WTC11 (cell line): ENCODE results near the gene NELL1.

ENCODE experiments used
- ATF2 ChIP-seq: sonication (generic); formaldehyde crosslinking; IDR thresholded peaks from 2 replicates; pipeline ENCODE4 v1.8.1; 2022; ENCODE audit warnings: low read depth, missing genetic modification reagents, borderline replicate concordance
- CREM ChIP-seq: sonication (generic); formaldehyde crosslinking; IDR thresholded peaks from 2 replicates; pipeline ENCODE4 v1.8.1; 2022; ENCODE audit warnings: mild to moderate bottlenecking, missing genetic modification reagents, moderate library complexity
- GABPB1 ChIP-seq: sonication (generic); formaldehyde crosslinking; IDR thresholded peaks from 2 replicates; pipeline ENCODE4 v1.8.1; 2023; ENCODE audit warnings: mild to moderate bottlenecking, missing genetic modification reagents
- TP53 ChIP-seq: sonication (generic); formaldehyde crosslinking; IDR thresholded peaks from 2 replicates; pipeline ENCODE4 v1.8.1; 2023; ENCODE audit warnings: mild to moderate bottlenecking, missing genetic modification reagents
- ZNF512 ChIP-seq: sonication (generic); formaldehyde crosslinking; IDR thresholded peaks from 2 replicates; pipeline ENCODE4 v1.8.1; 2022; ENCODE audit warnings: missing genetic modification reagents, borderline replicate concordance
- TF ChIP-seq, protein P1 (sequence below): fragments of 200-600 bp; IDR thresholded peaks from 2 replicates; pipeline ENCODE4 v1.8.0; 2022; ENCODE audit warnings: antibody characterized with exemption

DNA sequence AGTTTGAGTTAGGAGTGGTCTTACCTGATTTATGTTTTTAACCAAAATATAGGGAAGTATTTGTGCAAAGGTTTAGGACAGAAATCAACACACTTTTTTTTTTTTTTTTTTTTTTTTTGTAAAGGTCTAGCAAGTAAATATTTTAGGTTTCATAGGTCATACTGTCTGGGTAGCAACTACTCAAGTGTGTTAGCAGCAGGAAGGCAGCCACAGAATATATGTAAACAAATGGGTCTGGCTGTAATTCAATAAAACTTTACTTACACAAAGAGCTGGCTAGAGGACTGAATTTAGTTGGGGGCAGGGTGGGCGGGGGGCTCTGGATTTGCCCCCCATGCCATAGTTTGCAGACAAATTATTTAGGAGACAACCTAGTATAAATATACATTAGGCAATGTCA, 510.4 kb downstream of the NELL1 start:
- TF ChIP-seq, protein P1, sequence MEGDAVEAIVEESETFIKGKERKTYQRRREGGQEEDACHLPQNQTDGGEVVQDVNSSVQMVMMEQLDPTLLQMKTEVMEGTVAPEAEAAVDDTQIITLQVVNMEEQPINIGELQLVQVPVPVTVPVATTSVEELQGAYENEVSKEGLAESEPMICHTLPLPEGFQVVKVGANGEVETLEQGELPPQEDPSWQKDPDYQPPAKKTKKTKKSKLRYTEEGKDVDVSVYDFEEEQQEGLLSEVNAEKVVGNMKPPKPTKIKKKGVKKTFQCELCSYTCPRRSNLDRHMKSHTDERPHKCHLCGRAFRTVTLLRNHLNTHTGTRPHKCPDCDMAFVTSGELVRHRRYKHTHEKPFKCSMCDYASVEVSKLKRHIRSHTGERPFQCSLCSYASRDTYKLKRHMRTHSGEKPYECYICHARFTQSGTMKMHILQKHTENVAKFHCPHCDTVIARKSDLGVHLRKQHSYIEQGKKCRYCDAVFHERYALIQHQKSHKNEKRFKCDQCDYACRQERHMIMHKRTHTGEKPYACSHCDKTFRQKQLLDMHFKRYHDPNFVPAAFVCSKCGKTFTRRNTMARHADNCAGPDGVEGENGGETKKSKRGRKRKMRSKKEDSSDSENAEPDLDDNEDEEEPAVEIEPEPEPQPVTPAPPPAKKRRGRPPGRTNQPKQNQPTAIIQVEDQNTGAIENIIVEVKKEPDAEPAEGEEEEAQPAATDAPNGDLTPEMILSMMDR, result no peak
- TF ChIP-seq TP53 (CRISPR knock-in tag) (no peak), GABPB1 (CRISPR knock-in tag) (no peak), ZNF512 (CRISPR knock-in tag) (no peak), CREM (no peak), ATF2 (CRISPR knock-in tag) (no peak)
